ENCODE measurements around the gene CACNB4. TPM values are rescaled to one million over a fixed set of nuclear protein-coding genes. Genes with fewer than 3 reads are reported as not detected.

CACNB4 gene
- total RNA-seq (2021; ENCODE audit: unreplicated experiment) = 1.7 TPM
- 1.8 TPM for polyA plus RNA-seq (2012; ENCODE audit: insufficient read length)
- percentile 40 among the genes with signal in this experiment for Bru-seq, nascent RNA
- BruChase-seq, experiment 1, labeled RNA remaining after a 2-hour chase = percentile 46 among the genes with signal in this experiment
- BruChase-seq, experiment 2, labeled RNA remaining after a 6-hour chase = percentile 47 among the genes with signal in this experiment
- long read RNA-seq = 0 reads

GRCh38 chr2:152098496-152099366 is at the start of gene CACNB4:
Gene CACNB4, minus strand, starts transcription at chr2:152099044.
- in situ Hi-C loops (cut with HindIII; ENCODE audit: low pct_unique_long_range_greater_than_20kb, low sequenced_read_pairs) (no loop called here), intact Hi-C loops (cut with micrococcal nuclease; ENCODE audit: unreplicated experiment) (no loop called here)
- TF ChIP-seq, protein P1, sequence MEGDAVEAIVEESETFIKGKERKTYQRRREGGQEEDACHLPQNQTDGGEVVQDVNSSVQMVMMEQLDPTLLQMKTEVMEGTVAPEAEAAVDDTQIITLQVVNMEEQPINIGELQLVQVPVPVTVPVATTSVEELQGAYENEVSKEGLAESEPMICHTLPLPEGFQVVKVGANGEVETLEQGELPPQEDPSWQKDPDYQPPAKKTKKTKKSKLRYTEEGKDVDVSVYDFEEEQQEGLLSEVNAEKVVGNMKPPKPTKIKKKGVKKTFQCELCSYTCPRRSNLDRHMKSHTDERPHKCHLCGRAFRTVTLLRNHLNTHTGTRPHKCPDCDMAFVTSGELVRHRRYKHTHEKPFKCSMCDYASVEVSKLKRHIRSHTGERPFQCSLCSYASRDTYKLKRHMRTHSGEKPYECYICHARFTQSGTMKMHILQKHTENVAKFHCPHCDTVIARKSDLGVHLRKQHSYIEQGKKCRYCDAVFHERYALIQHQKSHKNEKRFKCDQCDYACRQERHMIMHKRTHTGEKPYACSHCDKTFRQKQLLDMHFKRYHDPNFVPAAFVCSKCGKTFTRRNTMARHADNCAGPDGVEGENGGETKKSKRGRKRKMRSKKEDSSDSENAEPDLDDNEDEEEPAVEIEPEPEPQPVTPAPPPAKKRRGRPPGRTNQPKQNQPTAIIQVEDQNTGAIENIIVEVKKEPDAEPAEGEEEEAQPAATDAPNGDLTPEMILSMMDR (IDR thresholded peaks at IDR 0.05) = no peak
- TF ChIP-seq, protein P2, sequence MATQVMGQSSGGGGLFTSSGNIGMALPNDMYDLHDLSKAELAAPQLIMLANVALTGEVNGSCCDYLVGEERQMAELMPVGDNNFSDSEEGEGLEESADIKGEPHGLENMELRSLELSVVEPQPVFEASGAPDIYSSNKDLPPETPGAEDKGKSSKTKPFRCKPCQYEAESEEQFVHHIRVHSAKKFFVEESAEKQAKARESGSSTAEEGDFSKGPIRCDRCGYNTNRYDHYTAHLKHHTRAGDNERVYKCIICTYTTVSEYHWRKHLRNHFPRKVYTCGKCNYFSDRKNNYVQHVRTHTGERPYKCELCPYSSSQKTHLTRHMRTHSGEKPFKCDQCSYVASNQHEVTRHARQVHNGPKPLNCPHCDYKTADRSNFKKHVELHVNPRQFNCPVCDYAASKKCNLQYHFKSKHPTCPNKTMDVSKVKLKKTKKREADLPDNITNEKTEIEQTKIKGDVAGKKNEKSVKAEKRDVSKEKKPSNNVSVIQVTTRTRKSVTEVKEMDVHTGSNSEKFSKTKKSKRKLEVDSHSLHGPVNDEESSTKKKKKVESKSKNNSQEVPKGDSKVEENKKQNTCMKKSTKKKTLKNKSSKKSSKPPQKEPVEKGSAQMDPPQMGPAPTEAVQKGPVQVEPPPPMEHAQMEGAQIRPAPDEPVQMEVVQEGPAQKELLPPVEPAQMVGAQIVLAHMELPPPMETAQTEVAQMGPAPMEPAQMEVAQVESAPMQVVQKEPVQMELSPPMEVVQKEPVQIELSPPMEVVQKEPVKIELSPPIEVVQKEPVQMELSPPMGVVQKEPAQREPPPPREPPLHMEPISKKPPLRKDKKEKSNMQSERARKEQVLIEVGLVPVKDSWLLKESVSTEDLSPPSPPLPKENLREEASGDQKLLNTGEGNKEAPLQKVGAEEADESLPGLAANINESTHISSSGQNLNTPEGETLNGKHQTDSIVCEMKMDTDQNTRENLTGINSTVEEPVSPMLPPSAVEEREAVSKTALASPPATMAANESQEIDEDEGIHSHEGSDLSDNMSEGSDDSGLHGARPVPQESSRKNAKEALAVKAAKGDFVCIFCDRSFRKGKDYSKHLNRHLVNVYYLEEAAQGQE (IDR thresholded peaks at IDR 0.05; ENCODE audit: insufficient read depth in 1 of 2, low read depth in 2 of 2, low read length in 1 of 2) = no peak
- TF ChIP-seq SIN3A (IDR thresholded peaks at IDR 0.05; ENCODE audit: borderline replicate concordance, insufficient read depth, low read depth, low read length) (no peak), POLR2AphosphoS5 (IDR thresholded peaks at IDR 0.05; ENCODE audit: low read depth, low read length) (no peak), TCF7L2 (IDR thresholded peaks at IDR 0.05; ENCODE audit: low read depth, low read length) (no peak)
- ChIA-PET CTCF (no interaction called here), POLR2A (no interaction called here)
- no peak for DNase-seq (ENCODE audit: low read depth, low spot score)
- Histone ChIP-seq H3K4me3 (ENCODE audit: low read depth in 2 of 2, low read length in 2 of 2) (peak within 1 kb of the TSS; percentile 44 to 50), H3K27me3 (ENCODE audit: control insufficient read depth, insufficient read depth, low read length) (peaks cover 28% of the 10 kb centered on the region), H3K36me3 (ENCODE audit: control insufficient read depth, insufficient read depth, low read length) (no peaks in the 10 kb centered on the region), H3K4me1 (ENCODE audit: control insufficient read depth, insufficient read depth, low read length) (peaks cover 17% of the 10 kb centered on the region), H3K27ac (ENCODE audit: low read length) (no peak within 1 kb of the TSS; the same call in 1 of the 2 replicates), H3K9me3 (ENCODE audit: control insufficient read depth, insufficient read depth, low read depth, low read length) (no peaks in the 10 kb centered on the region)
- no TSS peak for BruUV-seq (replicated peaks)
- ATAC-seq = peak; percentile 27

- CTCF ChIA-PET = no interaction called here
- POLR2A ChIA-PET = no interaction called here
- BruUV-seq (replicated peaks) = no TSS peak
- in situ Hi-C loops (cut with HindIII; ENCODE audit: low pct_unique_long_range_greater_than_20kb, low sequenced_read_pairs) (no loop called here), intact Hi-C loops (cut with micrococcal nuclease; ENCODE audit: unreplicated experiment) (no loop called here)
- Histone ChIP-seq H3K27ac (ENCODE audit: low read length) (no peak overlapping the region), H3K27me3 (ENCODE audit: control insufficient read depth, insufficient read depth, low read length) (no peaks in the 10 kb centered on the region), H3K4me1 (ENCODE audit: control insufficient read depth, insufficient read depth, low read length) (peaks cover 2% of the 10 kb centered on the region; the same call in 1 of the 2 replicates), H3K36me3 (ENCODE audit: control insufficient read depth, insufficient read depth, low read length) (no peaks in the 10 kb centered on the region; the same call in 1 of the 2 replicates), H3K9me3 (ENCODE audit: control insufficient read depth, insufficient read depth, low read depth, low read length) (no peaks in the 10 kb centered on the region), H3K4me3 (ENCODE audit: low read depth in 2 of 2, low read length in 2 of 2) (no peak overlapping the region)
- ATAC-seq (no peak), DNase-seq (ENCODE audit: low read depth, low spot score) (no peak)
- TF ChIP-seq, protein P2 (IDR thresholded peaks at IDR 0.05; ENCODE audit: insufficient read depth in 1 of 2, low read depth in 2 of 2, low read length in 1 of 2) = no peak
- no peak for TF ChIP-seq POLR2AphosphoS5 (IDR thresholded peaks at IDR 0.05; ENCODE audit: low read depth, low read length)
- TF ChIP-seq, protein P1 (IDR thresholded peaks at IDR 0.05) = no peak
These were observed 35.8 kb upstream of the CACNB4 start for GRCh38 chr2:152134488-152135280.

Measured in Panc1 (cell line).